Activated naive CD4-positive, alpha-beta T cell treated with anti-CD3 and anti-CD28 coated beads, Interleukin-2, amount 10 ng/mL, durations not matched to agents 7 days and 5 days (primary cell): Measurements from ENCODE around the gene NRCAM.
"Not testable (repeated sequence)": the region's sequence is repeated elsewhere in the genome, so short reads cannot be mapped to it uniquely, and the experiment has no call there.

ENCODE experiments used
- CTCF ChIA-PET: fragments of 350-600 bp; sonication (Branson Sonifier 250); formaldehyde crosslinking; loops from one replicate; lab custom pipeline; 2021; ENCODE audit warnings: antibody characterized with exemption; lab: Charles Lee
- DNase-seq: peaks from one replicate; pipeline ENCODE4 v3.0.0-alpha.2; 2020
- H3K27ac Mint-ChIP-seq: one replicate; pipeline ENCODE4 v1.8.0; 2021; ENCODE audit warnings: mild to moderate bottlenecking, moderate library complexity, mixed read lengths
- H3K27me3 Mint-ChIP-seq: one replicate; pipeline ENCODE4 v1.8.0; 2021; ENCODE audit warnings: mild to moderate bottlenecking, mixed read lengths
- H3K36me3 Mint-ChIP-seq: one replicate; pipeline ENCODE4 v1.8.0; 2021; ENCODE audit warnings: mixed read lengths
- H3K4me1 Mint-ChIP-seq: one replicate; pipeline ENCODE4 v1.8.0; 2021; ENCODE audit warnings: mixed read lengths
- H3K4me3 Mint-ChIP-seq: one replicate; pipeline ENCODE4 v1.8.0; 2021; ENCODE audit warnings: mild to moderate bottlenecking, moderate library complexity, mixed read lengths
- H3K9me3 Mint-ChIP-seq: one replicate; pipeline ENCODE4 v1.8.0; 2021; ENCODE audit warnings: mixed read lengths

Gene NRCAM

DNA sequence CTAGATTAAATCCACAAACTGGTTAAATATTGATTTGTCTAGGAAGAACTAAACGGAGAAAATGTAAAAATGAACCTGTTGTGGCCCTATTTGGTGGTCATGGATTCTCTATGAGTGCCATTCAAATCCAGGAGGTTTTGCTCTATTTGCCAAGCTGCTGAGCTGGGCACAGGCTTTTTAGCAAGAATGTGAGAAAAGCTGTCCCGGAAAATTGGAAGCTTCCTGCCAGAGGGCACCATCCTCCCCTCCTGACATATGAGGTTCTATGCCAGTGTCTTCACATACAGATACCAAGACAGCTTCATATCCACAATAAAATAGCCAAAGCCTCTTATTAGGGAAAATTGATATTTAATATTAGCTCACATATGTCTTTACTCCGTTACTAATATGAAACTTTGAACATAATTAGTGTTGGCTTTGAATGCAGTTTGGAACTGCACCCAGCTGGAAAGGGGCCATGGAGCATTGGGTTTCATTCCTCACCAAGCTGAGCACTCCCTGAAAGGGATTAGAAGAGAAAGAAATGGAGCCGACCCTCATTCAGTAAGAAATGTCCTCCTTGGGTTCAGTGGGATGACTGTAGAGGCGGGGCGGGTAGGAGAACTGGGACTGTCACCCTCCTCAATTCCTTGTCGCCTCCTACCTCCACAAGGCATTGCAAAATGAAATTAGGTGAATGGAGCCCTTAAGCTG, 47.8 kb downstream of the NRCAM start:
- Mint-ChIP-seq H3K9me3 (no peaks in the 10 kb centered on the region), H3K4me1 (no peaks in the 10 kb centered on the region), H3K4me3 (no peak overlapping the region), H3K36me3 (no peaks in the 10 kb centered on the region), H3K27ac (no peak overlapping the region), H3K27me3 (peaks cover 7% of the 10 kb centered on the region)
- no peak for DNase-seq
- CTCF ChIA-PET: interaction anchor here (1.4 kb wide), 1 partner anchor 89 kb away, joined by 4 read pairs; no protein-coding TSS in a partner anchor

DNA sequence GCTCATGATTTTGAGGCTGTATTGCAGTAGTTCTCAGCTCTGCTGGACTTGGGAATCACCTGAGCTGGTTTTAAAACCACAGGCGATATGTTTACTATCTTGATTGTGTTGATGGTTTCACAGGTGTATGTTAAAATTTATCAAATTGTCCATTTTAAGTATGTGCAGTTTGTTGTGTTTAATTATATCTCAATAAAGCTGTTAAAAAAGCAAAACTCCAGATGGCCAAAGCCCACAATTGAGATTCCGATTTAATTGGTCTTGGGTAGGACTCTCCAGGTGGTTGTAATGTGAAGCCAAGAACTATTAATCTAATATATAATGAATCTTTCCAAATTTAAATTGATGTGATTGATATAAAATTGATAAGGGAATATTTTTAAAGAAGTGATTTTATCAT, 48.6 kb downstream of the NRCAM start:
- H3K27ac Mint-ChIP-seq: no peak overlapping the region
- no peak overlapping the region for H3K4me3 Mint-ChIP-seq
- no peaks in the 10 kb centered on the region for H3K36me3 Mint-ChIP-seq
- no peaks in the 10 kb centered on the region for H3K4me1 Mint-ChIP-seq
- CTCF ChIA-PET: no interaction called here
- H3K9me3 Mint-ChIP-seq: no peaks in the 10 kb centered on the region
- DNase-seq: no peak
- H3K27me3 Mint-ChIP-seq: peaks cover 7% of the 10 kb centered on the region

DNA sequence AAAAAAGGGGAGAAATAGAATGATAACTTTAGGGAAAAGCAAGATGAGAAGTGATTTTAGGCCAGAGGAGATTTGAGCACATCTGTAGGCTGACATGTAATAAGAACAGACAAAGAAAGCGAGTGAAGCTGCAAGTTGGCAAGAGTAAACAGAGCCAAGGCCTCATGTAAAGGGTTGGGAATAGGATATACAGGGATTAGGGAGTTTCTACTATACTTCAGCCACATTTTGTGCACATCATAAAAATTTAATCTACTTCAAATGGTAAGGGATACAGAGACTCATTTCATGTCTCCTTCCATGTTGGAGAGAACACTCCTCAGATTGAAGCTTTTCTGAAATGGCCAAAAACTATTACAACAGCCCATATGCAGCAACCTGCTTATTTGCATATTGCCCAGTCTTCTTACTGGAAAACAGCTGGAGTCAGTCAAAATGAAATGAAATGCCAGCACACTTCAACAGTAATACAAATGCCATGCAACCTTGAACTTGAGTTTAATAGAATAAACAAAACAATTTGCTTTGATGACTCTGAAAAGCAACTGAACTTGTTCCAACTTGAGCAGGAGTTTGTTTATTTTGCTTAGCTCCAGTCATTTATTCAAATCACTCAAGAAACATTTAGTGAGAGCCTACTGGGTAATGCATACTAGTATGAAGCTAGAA, 49.9 kb downstream of the NRCAM start:
- no peak overlapping the region for H3K27ac Mint-ChIP-seq
- DNase-seq: no peak
- CTCF ChIA-PET: interaction anchor here (0.6 kb wide), 1 partner anchor 47 kb away, joined by 3 read pairs; no protein-coding TSS in a partner anchor
- H3K27me3 Mint-ChIP-seq: peaks cover 7% of the 10 kb centered on the region
- no peaks in the 10 kb centered on the region for H3K36me3 Mint-ChIP-seq
- H3K9me3 Mint-ChIP-seq: no peaks in the 10 kb centered on the region
- no peaks in the 10 kb centered on the region for H3K4me1 Mint-ChIP-seq
- no peak overlapping the region for H3K4me3 Mint-ChIP-seq

DNA sequence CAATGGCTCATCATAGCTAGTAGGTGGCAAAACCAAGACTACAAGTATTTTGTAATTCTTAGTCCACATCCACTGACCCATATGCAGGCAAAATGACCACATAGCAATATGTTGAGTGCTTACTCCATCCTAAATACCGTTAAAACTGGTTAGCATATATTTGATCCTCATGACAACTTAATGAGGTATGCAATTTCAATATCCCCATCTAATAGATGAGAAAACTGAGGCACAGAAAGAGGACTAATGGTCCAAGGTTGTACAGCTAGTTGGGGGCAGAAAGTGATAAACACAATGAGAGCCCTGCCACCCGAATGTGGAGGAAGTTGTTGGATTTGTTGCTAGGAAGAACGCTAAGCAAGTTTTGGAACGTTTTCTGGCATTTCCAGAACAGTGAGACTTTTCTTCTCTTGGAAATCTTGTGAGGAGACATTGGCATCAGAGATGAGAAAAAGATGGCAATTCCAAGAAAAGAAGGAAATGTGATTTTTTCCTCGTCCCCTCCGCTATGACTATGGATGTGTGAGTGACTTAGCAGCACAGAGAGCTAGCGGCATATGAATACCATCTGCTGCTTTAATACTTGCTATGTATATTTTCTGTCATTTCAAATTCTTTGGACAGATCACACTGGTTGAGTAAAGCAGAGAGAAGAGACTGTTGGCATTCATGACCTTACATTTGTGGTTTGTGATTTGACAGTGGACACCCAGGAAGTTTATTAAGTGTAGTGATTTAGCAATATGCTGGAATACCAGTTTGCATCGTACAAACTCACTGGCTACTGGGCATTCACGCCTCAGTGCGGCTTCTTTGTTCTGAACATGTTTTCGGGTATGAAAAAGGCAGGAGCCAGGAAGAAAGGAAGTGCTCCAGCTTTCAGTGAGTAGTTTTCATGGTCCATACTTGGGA, 51.5 kb downstream of the NRCAM start:
- Mint-ChIP-seq H3K27ac (no peak overlapping the region), H3K9me3 (no peaks in the 10 kb centered on the region)
- CTCF ChIA-PET: no interaction called here

DNA sequence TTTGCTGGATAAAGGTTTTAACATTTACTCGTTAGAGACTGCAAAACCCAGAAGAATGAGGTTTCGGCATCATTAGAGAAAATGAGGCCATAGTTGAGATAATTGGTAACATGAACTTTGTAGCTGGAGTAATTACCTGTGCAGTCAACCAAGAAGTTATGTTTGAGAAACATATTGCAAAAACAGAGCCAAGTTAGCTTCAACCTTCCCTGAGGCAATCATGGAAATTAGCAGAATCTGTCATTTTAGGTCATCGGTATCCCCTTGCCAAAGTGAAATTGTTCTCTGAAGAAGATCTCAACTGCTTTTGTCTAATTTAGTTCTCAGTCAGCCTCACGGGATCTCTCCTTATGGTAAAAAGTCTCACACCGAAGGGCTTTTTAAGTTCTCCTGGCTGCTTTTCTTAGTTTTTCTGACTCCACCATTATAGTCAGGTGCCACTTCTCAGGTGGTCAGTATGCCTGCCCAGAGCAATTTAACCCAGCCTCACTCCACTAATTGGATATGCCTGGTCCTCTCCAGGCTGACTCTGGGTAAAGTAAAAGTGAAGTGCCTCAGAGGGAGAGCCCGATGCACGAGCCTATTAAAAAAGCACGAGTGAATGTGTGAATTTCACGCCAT, 52.5 kb downstream of the NRCAM start:
- H3K27ac Mint-ChIP-seq: no peak overlapping the region
- no peaks in the 10 kb centered on the region for H3K36me3 Mint-ChIP-seq
- H3K4me3 Mint-ChIP-seq: no peak overlapping the region

More for the DNA sequence above, 51.5 kb downstream of the NRCAM start:
- DNase-seq: no peak
- H3K4me3 Mint-ChIP-seq: no peak overlapping the region
- peaks cover 7% of the 10 kb centered on the region for H3K27me3 Mint-ChIP-seq
- no peaks in the 10 kb centered on the region for H3K4me1 Mint-ChIP-seq
- no peaks in the 10 kb centered on the region for H3K36me3 Mint-ChIP-seq

DNA sequence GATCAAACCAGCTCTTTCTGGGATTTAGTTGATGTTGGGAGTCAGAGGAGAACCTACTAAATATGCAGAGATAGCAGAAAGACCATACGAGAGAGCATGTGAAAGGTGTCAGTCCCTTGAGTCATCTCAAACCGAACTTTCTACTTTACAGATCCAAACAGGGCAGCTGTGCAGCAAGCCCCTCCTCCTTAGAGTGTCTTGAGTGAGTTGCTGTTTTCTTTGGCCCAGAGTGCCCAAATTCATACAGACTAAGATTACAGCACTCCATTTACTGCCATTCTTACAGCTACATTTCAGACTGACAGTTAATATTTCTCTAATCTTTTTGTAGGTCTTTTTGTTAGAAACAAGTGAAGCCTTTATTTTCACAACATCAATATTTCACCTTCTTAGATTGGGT, 53.4 kb downstream of the NRCAM start:
- CTCF ChIA-PET: no interaction called here
- no peak for DNase-seq
- no peak overlapping the region for H3K27ac Mint-ChIP-seq
- H3K27me3 Mint-ChIP-seq: peaks cover 3% of the 10 kb centered on the region
- no peaks in the 10 kb centered on the region for H3K9me3 Mint-ChIP-seq
- no peak overlapping the region for H3K4me3 Mint-ChIP-seq
- no peaks in the 10 kb centered on the region for H3K36me3 Mint-ChIP-seq
- no peaks in the 10 kb centered on the region for H3K4me1 Mint-ChIP-seq

More for the DNA sequence above, 52.5 kb downstream of the NRCAM start:
- no peak for DNase-seq
- Mint-ChIP-seq H3K4me1 (no peaks in the 10 kb centered on the region), H3K9me3 (no peaks in the 10 kb centered on the region), H3K27me3 (peaks cover 4% of the 10 kb centered on the region)
- CTCF ChIA-PET: no interaction called here

DNA sequence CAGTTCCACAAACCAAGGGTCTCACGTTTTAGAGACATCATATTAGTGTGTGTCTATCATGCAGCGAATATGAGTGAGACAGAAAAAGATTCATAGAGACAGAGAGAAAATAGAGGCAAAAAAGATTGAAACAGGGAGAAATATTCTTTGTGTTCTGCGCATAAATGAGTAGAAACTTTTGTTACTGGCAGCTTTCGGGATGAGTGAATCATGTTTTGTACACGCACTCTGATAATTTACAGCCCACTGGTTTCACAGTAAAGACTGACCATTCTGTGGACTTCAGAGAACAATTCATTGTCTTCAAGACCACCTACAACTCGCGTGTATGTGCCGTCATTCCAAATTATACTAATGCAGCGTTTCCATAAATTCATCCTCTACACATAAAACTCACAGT, 60.2 kb downstream of the NRCAM start:
- H3K4me1 Mint-ChIP-seq: no peaks in the 10 kb centered on the region
- H3K27me3 Mint-ChIP-seq: no peaks in the 10 kb centered on the region
- no peaks in the 10 kb centered on the region for H3K36me3 Mint-ChIP-seq
- H3K27ac Mint-ChIP-seq: no peak overlapping the region
- H3K9me3 Mint-ChIP-seq: no peaks in the 10 kb centered on the region
- CTCF ChIA-PET: no interaction called here
- DNase-seq: no peak
- H3K4me3 Mint-ChIP-seq: no peak overlapping the region

DNA sequence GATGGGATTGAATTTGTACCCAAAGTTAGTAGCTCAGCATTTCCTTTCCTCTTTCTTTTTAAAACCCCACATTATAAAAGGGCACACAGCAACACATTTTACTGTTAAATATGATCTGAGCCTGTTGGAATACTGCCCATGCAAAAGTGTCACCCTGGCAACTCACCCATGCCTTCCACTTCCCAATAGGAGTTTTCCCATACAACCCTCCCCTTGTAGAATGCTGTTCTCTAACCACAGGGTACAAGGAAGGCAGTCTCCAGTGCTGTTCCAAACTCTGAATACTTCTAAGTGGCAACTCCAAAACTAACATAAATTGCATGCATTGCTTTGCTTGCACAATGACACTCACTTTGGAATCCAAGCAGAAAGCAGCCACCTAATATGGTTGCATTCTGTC, 60.8 kb downstream of the NRCAM start:
- no peak overlapping the region for H3K4me3 Mint-ChIP-seq
- no peak for DNase-seq
- H3K9me3 Mint-ChIP-seq: no peaks in the 10 kb centered on the region
- H3K36me3 Mint-ChIP-seq: no peaks in the 10 kb centered on the region
- no peaks in the 10 kb centered on the region for H3K27me3 Mint-ChIP-seq
- no peak overlapping the region for H3K27ac Mint-ChIP-seq
- no peaks in the 10 kb centered on the region for H3K4me1 Mint-ChIP-seq
- CTCF ChIA-PET: no interaction called here

DNA sequence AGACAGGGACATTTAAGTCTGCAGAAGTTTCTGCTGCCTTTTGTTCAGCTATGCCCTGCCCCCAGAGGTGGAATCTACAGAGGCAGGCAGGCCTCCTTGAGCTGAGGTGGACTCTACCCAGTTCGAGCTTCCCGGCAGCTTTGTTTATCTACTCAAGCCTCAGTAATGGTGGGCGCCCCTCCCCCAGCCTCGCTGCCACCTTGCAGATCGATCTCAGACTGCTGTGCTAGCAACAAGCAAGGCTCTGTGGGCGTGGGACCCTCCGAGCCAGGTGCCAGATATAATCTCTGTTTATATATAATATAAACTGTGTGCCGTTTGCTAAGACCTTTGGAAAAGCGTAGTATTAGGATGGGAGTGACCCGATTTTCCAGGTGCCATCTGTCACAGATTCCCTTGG, 63.1 kb downstream of the NRCAM start:
- H3K4me1 Mint-ChIP-seq, H3K27ac Mint-ChIP-seq, CTCF ChIA-PET, H3K4me3 Mint-ChIP-seq, H3K27me3 Mint-ChIP-seq, H3K36me3 Mint-ChIP-seq, H3K9me3 Mint-ChIP-seq, DNase-seq: not testable (repeated sequence)

DNA sequence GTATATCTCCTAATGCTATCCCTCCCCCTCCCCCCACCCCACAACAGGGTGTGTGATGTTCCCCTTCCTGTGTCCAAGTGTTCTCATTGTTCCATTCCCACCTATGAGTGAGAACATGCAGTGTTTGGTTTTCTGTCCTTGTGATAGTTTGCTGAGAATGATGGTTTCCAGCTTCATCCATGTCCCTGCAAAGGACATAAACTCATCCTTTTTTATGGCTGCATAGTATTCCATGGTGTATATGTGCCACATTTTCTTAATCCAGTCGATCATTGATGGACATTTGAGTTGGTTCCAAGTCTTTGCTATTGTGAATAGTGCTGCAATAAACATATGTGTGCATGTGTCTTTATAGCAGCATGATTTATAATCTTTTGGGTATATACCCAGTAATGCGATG, 68.5 kb downstream of the NRCAM start:
- CTCF ChIA-PET, H3K27me3 Mint-ChIP-seq, DNase-seq, H3K27ac Mint-ChIP-seq, H3K4me1 Mint-ChIP-seq, H3K36me3 Mint-ChIP-seq, H3K4me3 Mint-ChIP-seq, H3K9me3 Mint-ChIP-seq: not testable (repeated sequence)

DNA sequence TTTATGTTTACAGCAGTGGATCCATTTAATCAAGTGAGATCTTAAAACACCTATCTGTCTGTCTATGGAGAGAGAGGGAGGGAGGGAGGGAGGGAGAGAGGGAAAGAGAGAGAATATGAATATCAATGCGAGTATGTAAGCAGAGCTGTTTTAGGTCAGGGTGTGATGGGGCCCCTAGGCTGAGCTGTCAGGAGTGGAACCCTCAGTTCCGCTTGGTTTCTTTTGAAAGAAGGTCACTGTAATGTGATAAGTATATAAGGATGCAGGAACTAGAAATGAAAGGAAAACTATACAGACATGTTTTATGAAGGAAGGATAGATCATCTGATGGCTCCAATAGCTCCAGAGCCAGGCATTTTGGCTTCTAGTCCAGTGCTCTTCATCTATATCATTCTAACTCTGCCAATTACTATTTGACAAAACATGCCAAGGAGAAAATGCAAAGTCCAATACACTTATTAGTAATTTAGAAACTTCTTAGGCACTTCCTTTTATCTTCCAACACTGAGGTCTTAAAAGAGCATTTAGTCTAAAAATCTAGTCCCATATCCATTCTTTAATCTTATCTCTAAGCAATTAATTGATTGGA, 70.3 kb downstream of the NRCAM start:
- Mint-ChIP-seq H3K36me3 (no peaks in the 10 kb centered on the region), H3K4me3 (no peak overlapping the region), H3K9me3 (no peaks in the 10 kb centered on the region), H3K27ac (no peak overlapping the region), H3K27me3 (no peaks in the 10 kb centered on the region), H3K4me1 (no peaks in the 10 kb centered on the region)
- CTCF ChIA-PET: no interaction called here
- DNase-seq: no peak

DNA sequence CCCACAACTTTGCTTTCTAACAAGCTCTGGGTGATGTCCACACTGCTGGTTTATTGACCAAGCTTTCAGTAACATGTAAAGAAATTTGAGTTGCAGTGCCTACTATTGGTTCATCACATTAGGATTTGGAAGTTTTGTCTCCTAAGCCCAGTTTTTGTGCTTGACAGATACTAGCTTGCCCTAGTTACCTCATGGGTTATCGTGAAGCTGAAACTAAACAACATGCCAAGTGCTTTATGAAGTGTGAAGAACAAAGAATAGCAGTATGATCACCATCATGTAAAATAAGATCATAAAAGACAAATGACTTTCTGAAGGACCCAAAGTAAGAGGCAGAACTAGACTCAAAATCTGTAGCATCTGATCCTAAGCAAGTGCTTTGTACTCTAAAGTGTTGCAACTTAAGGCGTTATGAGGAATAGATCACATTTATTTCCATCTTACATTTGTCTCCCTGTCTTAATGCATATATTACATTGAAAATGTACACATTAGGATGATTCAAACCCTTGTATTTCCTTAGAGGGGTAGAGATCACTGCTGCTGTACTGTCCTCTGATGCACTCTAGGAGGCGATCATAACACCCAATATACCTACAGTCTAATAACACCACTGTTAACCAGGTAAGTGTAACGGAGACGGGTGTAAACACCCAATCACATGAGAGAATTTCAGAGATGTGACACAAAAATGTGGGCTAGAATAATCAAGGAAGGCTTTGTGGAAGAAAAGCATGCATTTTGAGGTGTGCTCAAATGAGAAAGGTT, 71.3 kb downstream of the NRCAM start:
- Mint-ChIP-seq H3K36me3 (no peaks in the 10 kb centered on the region), H3K4me3 (no peak overlapping the region), H3K27ac (no peak overlapping the region), H3K27me3 (no peaks in the 10 kb centered on the region), H3K4me1 (no peaks in the 10 kb centered on the region), H3K9me3 (no peaks in the 10 kb centered on the region)
- CTCF ChIA-PET: no interaction called here
- DNase-seq: no peak

DNA sequence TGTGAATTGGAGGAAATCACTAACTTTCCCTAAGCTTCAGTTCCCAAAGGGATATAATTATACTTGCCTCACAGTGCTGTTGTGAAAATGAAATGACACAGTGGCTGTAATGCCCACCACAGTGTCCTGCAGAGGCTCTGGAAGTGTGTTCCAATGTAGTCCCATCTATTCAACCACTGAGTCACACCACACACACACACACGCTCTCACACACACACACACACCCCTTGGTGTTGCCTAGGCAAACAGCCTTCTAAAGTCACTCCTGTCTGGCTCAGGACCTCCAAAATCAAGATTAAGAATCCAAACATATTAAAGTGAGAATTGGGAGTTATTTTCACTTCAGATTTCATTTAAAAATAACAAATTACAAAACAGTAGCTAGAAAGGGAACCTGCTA, 73.3 kb downstream of the NRCAM start:
- Mint-ChIP-seq H3K27me3 (no peaks in the 10 kb centered on the region), H3K4me1 (no peaks in the 10 kb centered on the region), H3K27ac (no peak overlapping the region), H3K4me3 (no peak overlapping the region), H3K9me3 (no peaks in the 10 kb centered on the region), H3K36me3 (no peaks in the 10 kb centered on the region)
- CTCF ChIA-PET: interaction anchor here (1.0 kb wide), 1 partner anchor 8 kb away, joined by 3 read pairs; no protein-coding TSS in a partner anchor
- no peak for DNase-seq
